BLaER1 (cell line): ENCODE results near the gene ROGDI.
A peak's percentile ranks its signal among the peaks of the same experiment; 100 is the strongest.

ENCODE experiments used
- H3K27ac ChIP-seq: shearing (Covaris generic); formaldehyde crosslinking; 2 replicates; pipeline ENCODE4 v1.8.1; 2022
- H3K27me3 ChIP-seq: shearing (Covaris generic); formaldehyde crosslinking; 2 replicates; pipeline ENCODE4 v1.8.1; 2022
- H3K36me3 ChIP-seq: shearing (Covaris generic); formaldehyde crosslinking; 2 replicates; pipeline ENCODE4 v1.8.1; 2022
- H3K4me1 ChIP-seq: shearing (Covaris generic); formaldehyde crosslinking; 2 replicates; pipeline ENCODE4 v1.8.1; 2022
- H3K4me2 ChIP-seq: shearing (Covaris generic); formaldehyde crosslinking; 2 replicates; pipeline ENCODE4 v1.8.1; 2022
- H3K4me3 ChIP-seq: shearing (Covaris generic); formaldehyde crosslinking; 2 replicates; pipeline ENCODE4 v1.8.1; 2022
- H3K9ac ChIP-seq: shearing (Covaris generic); formaldehyde crosslinking; 2 replicates; pipeline ENCODE4 v1.8.1; 2022
- H3K9me3 ChIP-seq: shearing (Covaris generic); formaldehyde crosslinking; 2 replicates; pipeline ENCODE4 v1.8.1; 2022
- H4K20me1 ChIP-seq: shearing (Covaris generic); formaldehyde crosslinking; 2 replicates; pipeline ENCODE4 v1.8.1; 2022
- Cebpa-rat ChIP-seq: shearing (Covaris generic); IDR thresholded peaks from 2 replicates; pipeline ENCODE4 v1.8.1; 2022

ROGDI gene

GRCh38 chr16:4783951-4784336, 18.5 kb downstream of the ROGDI start:
- Histone ChIP-seq H3K9me3 (no peaks in the 10 kb centered on the region), H3K27ac (no peak overlapping the region), H3K9ac (no peak overlapping the region), H4K20me1 (no peaks in the 10 kb centered on the region), H3K27me3 (no peaks in the 10 kb centered on the region), H3K36me3 (no peaks in the 10 kb centered on the region), H3K4me3 (no peak overlapping the region), H3K4me2 (peak overlapping the region; percentile 44), H3K4me1 (peaks cover 38% of the 10 kb centered on the region)
- TF ChIP-seq Cebpa-rat, result no peak

- H3K9me3 ChIP-seq, result no peaks in the 10 kb centered on the region
- H3K36me3 ChIP-seq, result no peaks in the 10 kb centered on the region
- H4K20me1 ChIP-seq, result no peaks in the 10 kb centered on the region
- H3K4me2 ChIP-seq, result peak overlapping the region; percentile 44
- H3K9ac ChIP-seq, result no peak overlapping the region
- no peak overlapping the region for H3K27ac ChIP-seq
- peaks cover 32% of the 10 kb centered on the region for H3K4me1 ChIP-seq
- no peak for TF ChIP-seq Cebpa-rat
- H3K27me3 ChIP-seq, result no peaks in the 10 kb centered on the region
- no peak overlapping the region for H3K4me3 ChIP-seq
These were observed 19.0 kb downstream of the ROGDI start for GRCh38 chr16:4783251-4783950.

GRCh38 chr16:4780235-4780634, 22.2 kb downstream of the ROGDI start:
- Histone ChIP-seq H4K20me1 (no peaks in the 10 kb centered on the region), H3K4me2 (no peak overlapping the region), H3K4me1 (peaks cover 23% of the 10 kb centered on the region), H3K9ac (no peak overlapping the region), H3K27me3 (no peaks in the 10 kb centered on the region), H3K27ac (no peak overlapping the region), H3K36me3 (no peaks in the 10 kb centered on the region), H3K9me3 (no peaks in the 10 kb centered on the region), H3K4me3 (no peak overlapping the region)
- TF ChIP-seq Cebpa-rat, result no peak

GRCh38 chr16:4778050-4778392, 24.4 kb downstream of the ROGDI start:
- no peaks in the 10 kb centered on the region for H4K20me1 ChIP-seq
- H3K9me3 ChIP-seq, result no peaks in the 10 kb centered on the region
- H3K4me2 ChIP-seq, result no peak overlapping the region
- no peaks in the 10 kb centered on the region for H3K27me3 ChIP-seq
- H3K36me3 ChIP-seq, result no peaks in the 10 kb centered on the region
- H3K27ac ChIP-seq, result no peak overlapping the region
- H3K9ac ChIP-seq, result no peak overlapping the region
- H3K4me1 ChIP-seq, result peaks cover 7% of the 10 kb centered on the region
- H3K4me3 ChIP-seq, result no peak overlapping the region
- TF ChIP-seq Cebpa-rat, result no peak

- H4K20me1 ChIP-seq, result no peaks in the 10 kb centered on the region
- H3K4me3 ChIP-seq, result no peak overlapping the region
- H3K9ac ChIP-seq, result no peak overlapping the region
- no peaks in the 10 kb centered on the region for H3K9me3 ChIP-seq
- no peak for TF ChIP-seq Cebpa-rat
- H3K4me1 ChIP-seq, result 0 out of 2 replicates have a peak, but pooled peaks cover 2% of the 10 kb centered on the region
- no peak overlapping the region for H3K27ac ChIP-seq
- H3K36me3 ChIP-seq, result no peaks in the 10 kb centered on the region
- no peaks in the 10 kb centered on the region for H3K27me3 ChIP-seq
- H3K4me2 ChIP-seq, result no peak overlapping the region
These were observed 24.9 kb downstream of the ROGDI start for GRCh38 chr16:4777339-4778049.

- no peak overlapping the region for H3K4me3 ChIP-seq
- no peak overlapping the region for H3K27ac ChIP-seq
- no peak overlapping the region for H3K9ac ChIP-seq
- no peaks in the 10 kb centered on the region for H3K36me3 ChIP-seq
- H3K4me1 ChIP-seq, result no peaks in the 10 kb centered on the region
- no peaks in the 10 kb centered on the region for H3K27me3 ChIP-seq
- no peaks in the 10 kb centered on the region for H3K9me3 ChIP-seq
- no peak for TF ChIP-seq Cebpa-rat
- no peaks in the 10 kb centered on the region for H4K20me1 ChIP-seq
- H3K4me2 ChIP-seq, result no peak overlapping the region
These were observed 26.2 kb downstream of the ROGDI start for GRCh38 chr16:4776141-4776705.

GRCh38 chr16:4775005-4775404, 27.4 kb downstream of the ROGDI start:
- H3K36me3 ChIP-seq, result no peaks in the 10 kb centered on the region
- H3K4me3 ChIP-seq, result no peak overlapping the region
- no peaks in the 10 kb centered on the region for H4K20me1 ChIP-seq
- no peaks in the 10 kb centered on the region for H3K27me3 ChIP-seq
- H3K4me2 ChIP-seq, result no peak overlapping the region
- no peaks in the 10 kb centered on the region for H3K4me1 ChIP-seq
- no peak overlapping the region for H3K9ac ChIP-seq
- no peaks in the 10 kb centered on the region for H3K9me3 ChIP-seq
- no peak overlapping the region for H3K27ac ChIP-seq
- TF ChIP-seq Cebpa-rat, result no peak

- no peak overlapping the region for H3K4me2 ChIP-seq
- no peaks in the 10 kb centered on the region for H3K27me3 ChIP-seq
- H3K9me3 ChIP-seq, result no peaks in the 10 kb centered on the region
- no peak overlapping the region for H3K27ac ChIP-seq
- H3K4me1 ChIP-seq, result peaks cover 12% of the 10 kb centered on the region
- no peak overlapping the region for H3K4me3 ChIP-seq
- no peak for TF ChIP-seq Cebpa-rat
- no peak overlapping the region for H3K9ac ChIP-seq
- H3K36me3 ChIP-seq, result no peaks in the 10 kb centered on the region
- H4K20me1 ChIP-seq, result no peaks in the 10 kb centered on the region
These were observed 30.1 kb downstream of the ROGDI start for GRCh38 chr16:4772351-4772750.

- peaks cover 13% of the 10 kb centered on the region for H3K4me1 ChIP-seq
- no peak overlapping the region for H3K9ac ChIP-seq
- no peak overlapping the region for H3K4me2 ChIP-seq
- H3K27ac ChIP-seq, result no peak overlapping the region
- no peaks in the 10 kb centered on the region for H3K9me3 ChIP-seq
- no peaks in the 10 kb centered on the region for H3K27me3 ChIP-seq
- no peaks in the 10 kb centered on the region for H4K20me1 ChIP-seq
- TF ChIP-seq Cebpa-rat, result no peak
- no peak overlapping the region for H3K4me3 ChIP-seq
- H3K36me3 ChIP-seq, result no peaks in the 10 kb centered on the region
These were observed 30.8 kb downstream of the ROGDI start for GRCh38 chr16:4771646-4772045.

- H4K20me1 ChIP-seq, result peaks cover 14% of the 10 kb centered on the region; the same call in 1 of the 2 replicates
- H3K9me3 ChIP-seq, result no peaks in the 10 kb centered on the region
- H3K4me2 ChIP-seq, result no peak overlapping the region; the same call in 1 of the 2 replicates
- peak overlapping the region; percentile 63; the same call in 1 of the 2 replicates for H3K4me3 ChIP-seq
- TF ChIP-seq Cebpa-rat, result no peak
- peaks cover 13% of the 10 kb centered on the region for H3K36me3 ChIP-seq
- no peak overlapping the region for H3K27ac ChIP-seq
- peaks cover 31% of the 10 kb centered on the region for H3K4me1 ChIP-seq
- H3K27me3 ChIP-seq, result no peaks in the 10 kb centered on the region
- H3K9ac ChIP-seq, result no peak overlapping the region
These were observed 33.2 kb downstream of the ROGDI start for GRCh38 chr16:4769306-4769638.
